Frontal cortex (tissue), 4 donors: ENCODE results near the gene SACM1L. TPM values are rescaled to one million over a fixed set of nuclear protein-coding genes. Genes with fewer than 3 reads are reported as not detected.
"Not testable (repeated sequence)": the region's sequence is repeated elsewhere in the genome, so short reads cannot be mapped to it uniquely, and the experiment has no call there.

Experiments used
- DNase-seq, 2 donors: peaks; one replicate each; pipeline ENCODE4 v3.0.0; 2012; ENCODE audit warnings: low spot score in 2 of 2
- FAIRE-seq: peaks from 2 replicates; lab custom pipeline; 2012; peaks lifted over from hg19 to GRCh38; lab: Jason Lieb, UNC
- total RNA-seq: library from RNA; depleted of rRNA; stranded (reverse); fragments of >200 nt; gene quantifications from one replicate; pipeline ENCODE4 v1.2.3, GENCODE V29; 2014
- donor health status: control.
- donor health status: control.
- donor health status: control.

Gene SACM1L
- total RNA-seq, 1 donor from 2014 or later: 34.2 TPM

DNA sequence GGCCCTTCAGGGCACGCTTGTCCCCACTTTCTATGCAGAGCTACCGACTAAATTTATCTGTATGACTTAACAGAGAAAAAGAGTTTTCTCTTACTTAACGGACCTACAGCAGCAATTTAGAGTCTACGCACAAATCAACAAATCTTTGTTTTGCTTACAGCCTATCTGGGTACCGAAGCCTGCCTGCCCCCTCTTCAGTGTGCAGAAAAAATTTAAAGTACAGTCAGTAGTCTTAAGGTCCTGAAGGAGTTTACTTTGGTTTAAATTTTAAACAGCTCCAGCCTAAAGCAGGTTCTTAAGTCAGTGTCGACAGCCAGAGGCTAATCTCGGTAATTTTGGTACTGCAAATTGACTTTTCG lies 570 bp downstream of the SACM1L start:
- FAIRE-seq: no peak
- no peak for DNase-seq

DNA sequence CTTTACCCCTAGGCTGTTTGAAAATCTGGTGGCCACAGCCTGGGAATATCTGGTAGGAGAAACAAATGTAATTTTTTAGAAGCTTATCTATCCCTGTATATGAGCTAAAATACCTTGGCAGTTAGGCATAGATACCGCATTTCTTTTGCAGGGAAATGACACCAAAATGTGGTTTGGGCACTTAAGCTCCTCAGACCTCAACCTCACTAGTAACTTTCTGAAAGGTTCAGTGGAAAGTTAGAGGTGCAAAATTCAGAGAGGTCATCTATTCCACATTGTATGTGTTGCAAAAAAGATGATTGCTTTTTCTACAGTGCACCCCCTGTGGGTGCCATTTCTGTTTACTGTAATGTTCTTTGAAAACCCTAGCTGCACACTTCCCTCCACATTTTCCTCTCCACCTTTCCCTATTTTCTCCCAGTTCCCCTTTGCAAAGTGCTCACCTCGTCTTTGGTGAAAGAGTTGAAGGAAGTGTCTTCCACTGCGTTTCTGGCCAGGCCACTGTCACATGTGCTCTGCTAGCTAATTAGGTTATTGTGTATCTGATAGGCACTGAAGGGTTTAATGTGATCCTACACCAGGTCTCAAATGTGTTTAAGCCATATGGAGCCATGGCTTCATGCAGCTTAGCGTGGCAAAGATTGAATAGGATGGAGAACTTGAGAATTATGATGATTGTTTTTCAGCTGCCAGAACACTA lies 1.3 kb downstream of the SACM1L start:
- no peak for FAIRE-seq

DNA sequence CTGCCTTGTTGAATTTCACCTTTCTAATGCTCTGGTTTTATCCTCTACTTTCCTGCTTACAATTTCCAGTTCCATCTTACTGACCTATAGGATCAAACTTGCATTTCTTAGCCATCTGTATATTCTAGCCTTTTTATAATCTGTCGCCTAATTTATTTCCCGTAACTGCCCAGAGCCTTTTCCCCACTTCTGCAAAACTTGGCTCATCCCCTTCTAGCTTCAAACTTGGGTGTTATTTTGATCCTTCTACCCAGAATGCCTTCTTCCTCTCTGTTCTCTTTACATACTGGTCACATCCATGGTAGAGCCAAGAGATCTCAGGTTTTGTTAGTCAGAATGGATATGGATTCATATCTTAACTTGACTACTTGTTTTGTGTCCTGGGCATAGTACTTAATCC lies 2.6 kb downstream of the SACM1L start:
- no peak for DNase-seq
- no peak for FAIRE-seq

More for the DNA sequence above, 1.3 kb downstream of the SACM1L start:
- no peak for DNase-seq

DNA sequence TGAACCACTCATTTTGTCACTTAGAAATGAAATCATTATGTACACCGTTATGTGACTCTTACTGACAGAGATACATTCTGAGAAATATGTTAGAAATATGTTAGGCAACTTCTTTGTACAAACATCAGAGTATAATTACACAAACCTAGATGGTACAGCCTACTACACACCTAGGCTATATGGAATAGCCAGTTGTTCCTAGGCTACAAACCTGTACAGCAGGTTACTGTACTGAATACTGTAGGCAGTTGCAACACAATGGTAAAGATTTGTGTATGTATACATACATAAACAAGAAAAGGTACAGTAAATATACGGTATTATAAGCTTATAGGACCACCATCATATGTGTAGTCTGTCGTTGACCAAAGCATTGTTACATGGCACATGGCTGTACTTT lies 3.7 kb downstream of the SACM1L start:
- FAIRE-seq (no peak), DNase-seq (no peak)

DNA sequence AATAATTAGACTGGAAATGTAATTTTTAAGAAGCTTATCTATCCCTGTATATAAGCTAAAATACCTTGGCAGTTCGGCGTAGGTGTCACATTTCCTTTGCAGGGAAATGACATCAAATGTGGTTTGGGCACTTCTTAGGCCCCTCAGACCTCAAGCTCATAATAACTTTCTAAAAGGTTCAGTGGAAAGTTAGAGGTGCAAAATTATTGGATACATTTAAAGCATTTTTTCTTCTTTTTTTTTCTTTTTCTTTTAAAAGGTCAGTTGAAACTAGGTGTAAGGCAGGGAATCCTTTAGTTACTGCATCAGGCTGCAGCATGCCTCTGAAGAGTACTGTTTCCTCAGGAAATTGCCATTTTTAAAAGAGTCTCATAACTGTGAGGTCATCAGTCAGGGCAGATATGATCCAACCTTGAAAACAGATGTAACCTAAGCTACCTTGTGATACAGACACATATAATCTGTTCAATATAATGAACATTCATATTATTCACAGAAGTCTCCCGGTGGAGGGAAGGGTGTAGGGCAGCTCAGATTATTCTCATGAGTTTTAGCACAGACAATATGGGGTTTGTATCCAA lies 4.8 kb downstream of the SACM1L start:
- no peak for FAIRE-seq
- no peak for DNase-seq

DNA sequence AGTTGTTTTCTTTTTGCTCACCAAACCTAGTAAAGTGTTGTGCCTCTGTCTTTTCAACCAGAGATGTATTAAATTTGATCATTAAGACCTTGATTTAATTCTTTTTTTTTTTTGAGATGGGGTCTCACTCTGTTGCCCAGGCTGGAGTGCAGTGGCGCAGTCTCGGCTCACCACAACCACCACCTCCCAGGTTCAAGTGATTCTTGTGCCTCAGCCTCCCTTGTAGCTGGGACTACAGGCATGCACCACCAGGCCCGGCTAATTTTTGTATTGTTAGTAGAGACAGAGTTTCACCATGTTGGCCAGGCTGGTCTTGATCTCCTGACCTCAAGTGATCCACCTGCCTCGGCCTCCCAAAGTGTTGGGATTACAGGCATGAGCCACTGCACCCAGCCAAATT lies 6.0 kb downstream of the SACM1L start:
- not testable (repeated sequence) for FAIRE-seq, DNase-seq

DNA sequence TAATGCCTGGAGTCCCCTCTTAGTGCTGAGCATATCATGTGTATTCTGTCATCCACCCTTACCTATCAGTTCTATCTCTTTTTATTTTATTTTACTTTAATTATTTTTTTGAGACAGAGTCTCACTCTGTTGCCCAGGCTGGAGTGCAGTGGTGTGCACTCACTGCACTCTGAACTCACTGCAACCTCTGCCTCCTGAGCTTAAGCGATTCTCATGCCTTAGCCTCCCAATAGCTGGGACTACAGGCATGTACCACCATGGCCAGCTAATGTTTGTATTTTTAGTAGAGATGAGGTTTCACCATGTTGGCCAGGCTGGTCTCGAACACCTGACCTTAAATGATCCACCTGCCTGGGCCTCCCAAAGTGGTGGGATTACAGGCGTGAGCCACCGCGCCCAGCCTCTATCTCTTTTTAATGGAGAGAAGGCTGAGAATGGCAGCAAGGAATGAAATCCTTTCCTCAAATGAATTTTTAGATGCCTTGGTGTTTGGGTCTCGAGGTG lies 11.4 kb downstream of the SACM1L start:
- FAIRE-seq (no peak), DNase-seq (no peak)

DNA sequence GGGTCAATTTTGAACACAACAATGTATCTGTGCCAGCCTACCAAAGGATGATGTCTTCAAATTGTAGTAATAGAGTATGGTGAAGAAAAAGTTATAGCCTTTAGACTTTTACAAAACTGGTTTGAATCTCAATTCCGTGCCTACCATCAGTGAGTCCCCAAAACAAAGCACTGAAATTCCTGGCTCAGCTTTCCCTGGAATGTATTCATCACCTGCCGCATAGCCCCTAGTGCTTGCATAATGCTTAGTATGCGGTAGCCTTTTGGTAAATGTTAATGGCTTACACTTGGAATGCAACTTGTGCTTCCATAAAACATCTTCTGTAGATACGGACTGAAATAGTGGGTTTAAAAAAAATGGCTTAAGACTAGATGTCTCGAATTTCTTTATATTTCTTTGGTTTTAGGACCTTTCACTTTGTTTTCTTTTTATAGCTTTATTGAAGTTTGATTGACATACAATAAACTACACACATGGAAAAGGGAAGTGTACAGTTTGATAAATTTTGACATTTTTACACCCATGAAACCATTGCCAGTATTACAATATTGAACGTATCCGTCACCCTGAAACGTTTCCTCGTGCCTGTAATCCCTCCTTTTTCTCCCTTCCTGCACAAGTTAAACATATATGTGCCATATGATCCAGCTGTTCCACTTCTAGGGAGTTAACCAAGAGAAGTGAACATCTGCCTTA lies 12.1 kb downstream of the SACM1L start:
- DNase-seq (no peak), FAIRE-seq (no peak)

DNA sequence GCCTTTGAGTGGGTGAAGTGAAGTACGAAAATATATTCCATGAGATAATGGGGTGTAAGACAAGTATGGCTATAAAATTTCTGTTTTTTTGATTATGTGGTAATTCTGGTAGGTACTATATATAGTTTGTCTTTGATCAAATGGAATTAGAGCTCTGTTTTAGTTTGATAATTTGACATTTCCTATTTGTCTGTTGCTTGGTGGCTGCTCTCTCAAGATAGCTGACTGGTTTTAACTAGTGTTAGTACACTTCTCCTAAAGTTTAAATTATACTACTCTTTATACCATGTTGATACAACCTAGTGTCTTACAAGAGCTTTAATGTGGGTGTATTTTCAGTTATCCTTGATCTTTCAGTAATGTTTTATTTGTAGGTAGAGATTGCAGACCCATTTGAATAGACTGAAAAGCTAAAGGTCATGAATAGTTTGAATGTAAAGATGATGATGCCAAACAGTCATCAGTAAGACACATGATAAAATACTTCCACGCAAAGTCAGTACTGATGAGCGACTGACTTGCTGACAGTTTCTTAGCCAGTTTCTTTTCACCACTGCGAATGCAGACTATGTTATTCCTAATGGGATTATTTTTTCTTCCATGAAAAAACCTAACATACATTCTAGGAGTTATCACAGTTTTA lies 15.2 kb downstream of the SACM1L start:
- DNase-seq (no peak), FAIRE-seq (no peak)

DNA sequence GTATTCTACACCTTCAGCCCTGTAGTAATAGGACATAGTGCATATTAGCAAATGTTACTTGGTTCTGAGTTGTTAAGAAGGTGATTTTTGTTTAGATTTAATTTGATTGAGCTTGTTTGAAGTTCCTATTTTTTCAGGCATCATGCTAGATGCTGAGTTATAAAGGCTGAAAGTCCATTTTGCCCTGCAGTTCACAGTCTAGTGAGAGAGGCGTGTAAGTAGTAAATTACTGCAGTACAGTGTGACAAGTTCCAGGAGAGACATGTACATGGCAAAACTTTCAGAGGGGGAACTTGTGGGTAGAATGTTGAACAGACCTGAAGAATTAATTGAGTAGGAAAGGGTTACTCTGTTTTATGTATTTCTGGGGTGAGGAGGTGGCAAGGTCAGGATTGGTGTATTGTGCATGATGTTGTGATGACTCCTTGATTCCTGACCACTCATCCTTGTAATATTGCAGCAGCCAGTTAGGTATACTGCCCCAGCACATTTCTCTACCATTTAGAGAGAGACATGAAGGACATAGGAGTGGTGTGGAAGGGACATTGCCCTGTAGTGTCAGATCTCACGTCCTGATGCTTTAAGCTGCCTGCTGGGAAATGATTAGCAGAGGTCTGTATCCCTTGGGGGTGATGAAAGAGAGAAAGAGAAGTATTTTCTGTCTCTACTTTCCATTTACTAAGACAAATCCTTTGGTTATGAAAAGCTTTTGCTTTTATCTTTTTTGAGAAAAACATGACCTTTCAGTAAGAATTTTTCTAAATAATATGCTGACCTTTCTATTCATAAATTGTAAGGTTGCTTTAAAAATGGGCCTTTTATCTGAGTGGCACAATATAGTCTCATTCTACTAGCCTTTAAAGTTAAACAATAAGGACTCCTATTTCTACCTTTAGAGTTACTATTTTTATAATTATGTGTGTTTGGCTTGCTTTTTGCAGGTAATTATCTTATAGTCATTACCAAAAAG lies 16.9 kb downstream of the SACM1L start:
- FAIRE-seq (no peak), DNase-seq (no peak)

DNA sequence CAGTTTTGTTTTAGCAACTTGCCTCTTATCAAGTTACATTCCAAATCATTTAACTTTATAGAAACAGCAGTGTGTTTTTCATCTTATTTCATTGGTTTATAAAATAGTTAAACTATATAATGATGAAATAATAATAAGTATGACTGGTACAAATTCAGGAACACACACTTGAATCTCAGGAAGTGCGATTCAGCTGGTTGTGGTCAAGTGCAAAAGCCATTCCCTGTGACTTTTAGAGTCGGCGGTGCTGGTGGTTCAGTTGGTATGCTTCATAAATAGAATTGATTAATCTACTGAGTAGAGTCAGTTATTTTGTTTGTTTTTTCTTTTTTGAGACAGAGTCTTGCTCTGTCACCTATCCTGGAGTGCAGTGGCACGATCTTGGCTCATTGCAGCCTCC lies 22.7 kb downstream of the SACM1L start:
- no peak for DNase-seq
- FAIRE-seq: no peak

DNA sequence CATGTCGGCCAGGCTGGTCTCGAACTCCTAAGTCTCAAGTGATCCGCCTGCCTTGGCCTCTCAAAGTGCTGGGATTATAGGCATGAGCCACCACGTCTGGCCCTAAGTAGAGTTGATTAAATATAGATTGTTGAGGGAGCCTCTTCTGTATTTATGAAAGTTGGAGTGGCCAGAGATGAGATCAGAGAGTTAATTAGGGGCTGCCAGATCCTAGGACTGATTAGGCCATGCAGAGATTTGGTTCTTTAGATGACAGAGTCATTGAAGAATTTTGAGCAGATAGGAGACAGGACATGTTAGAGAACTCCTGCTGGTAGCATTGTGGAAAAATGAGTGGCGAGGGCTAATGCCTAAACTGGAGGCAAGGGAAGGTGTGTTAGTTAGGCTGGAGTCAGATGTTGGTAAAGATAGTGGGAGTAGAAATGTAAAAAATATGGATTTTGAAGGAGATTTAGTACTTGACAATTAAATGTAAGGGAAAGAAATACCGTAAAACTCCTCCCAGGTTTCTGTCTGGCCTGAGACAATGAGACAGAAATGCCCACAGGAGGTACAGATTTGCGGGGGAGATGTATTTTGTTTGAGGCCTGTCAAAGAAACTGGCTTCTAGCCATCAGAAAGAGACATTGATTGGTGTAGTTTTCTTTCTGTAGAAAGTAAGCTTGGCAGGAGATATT lies 23.4 kb downstream of the SACM1L start:
- FAIRE-seq (no peak), DNase-seq (no peak)

DNA sequence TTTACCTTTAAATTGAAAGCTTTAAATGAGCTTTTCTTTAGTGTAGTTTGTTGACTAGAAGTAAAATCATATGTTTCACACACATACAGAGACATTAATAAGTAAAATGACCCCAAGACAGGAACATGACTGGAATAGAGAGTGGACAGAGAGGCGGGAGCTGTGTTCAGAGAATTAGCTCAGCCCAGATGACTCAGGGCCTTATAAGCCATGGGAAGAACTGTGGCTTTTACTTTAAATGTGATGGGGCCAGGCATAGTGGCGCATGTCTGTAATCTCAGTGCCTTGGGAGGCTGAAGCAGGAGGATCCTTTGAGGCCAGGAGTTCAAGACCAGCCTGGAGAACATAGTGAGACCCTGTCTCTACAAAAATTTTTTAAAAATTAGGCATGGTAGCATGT lies 26.7 kb downstream of the SACM1L start:
- DNase-seq: no peak
- no peak for FAIRE-seq

DNA sequence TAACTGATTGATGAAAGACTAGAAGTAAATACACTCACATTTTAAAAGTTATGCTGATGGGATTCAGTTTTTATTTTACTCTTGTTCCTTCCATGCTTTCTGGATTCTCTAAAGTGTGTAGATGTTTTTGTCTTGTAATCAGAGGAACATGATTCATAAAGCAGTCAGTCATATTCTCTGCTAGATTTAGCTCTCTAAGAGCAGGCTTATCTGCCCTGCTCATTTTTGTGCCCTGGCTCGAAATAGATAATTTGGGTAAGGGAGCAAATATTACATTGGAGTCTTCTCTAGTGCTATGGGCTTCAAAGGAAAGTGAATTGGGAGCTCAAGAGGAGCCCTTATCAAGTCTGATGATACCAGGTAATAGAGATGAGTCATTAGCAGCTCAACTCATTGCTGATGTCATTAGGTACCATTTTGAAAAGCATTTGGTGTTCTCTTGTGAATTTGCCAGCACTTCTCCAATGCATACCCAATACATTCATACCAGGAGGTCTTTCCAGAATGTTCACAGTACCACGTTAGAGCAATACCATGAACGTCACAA lies 27.7 kb downstream of the SACM1L start:
- FAIRE-seq: no peak
- no peak for DNase-seq

DNA sequence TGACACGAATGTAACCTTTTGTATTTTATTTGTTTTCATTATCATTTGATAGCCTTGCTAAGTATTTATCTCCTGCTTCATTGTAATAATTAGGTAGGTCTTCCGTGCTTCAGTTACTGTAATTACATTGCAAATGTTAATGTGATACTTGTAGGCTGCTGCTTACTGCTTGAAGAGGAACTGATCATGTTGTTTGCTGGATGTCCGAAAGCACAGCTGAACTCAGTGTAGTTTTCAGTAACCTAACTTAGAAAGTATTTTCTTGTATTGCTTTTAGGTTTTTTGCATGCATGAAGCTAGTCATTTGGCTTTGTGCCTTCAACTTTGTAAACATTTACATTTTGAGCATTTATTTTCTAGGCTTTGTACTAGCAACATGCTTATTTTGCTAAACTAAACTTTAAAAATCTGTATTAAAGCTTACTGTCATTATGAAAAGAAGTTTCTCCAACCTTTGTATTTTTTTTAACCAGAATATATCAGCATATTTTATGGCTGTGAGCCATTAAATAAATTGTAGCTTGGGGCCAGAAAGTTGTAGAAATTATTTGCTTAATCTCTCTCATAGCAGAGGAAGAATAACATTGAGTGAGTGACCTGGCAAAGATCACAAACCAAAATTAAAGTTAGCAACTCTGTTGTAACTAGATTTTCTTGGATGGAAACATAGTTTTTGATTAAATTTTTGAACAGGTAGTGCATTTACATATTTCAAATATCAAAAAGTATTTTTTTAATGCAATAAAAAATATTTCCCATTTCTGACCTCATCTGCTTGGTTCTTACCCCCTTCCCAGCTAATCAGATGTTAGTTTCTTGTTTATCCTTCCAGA lies 30.7 kb downstream of the SACM1L start:
- DNase-seq: no peak
- FAIRE-seq: no peak

DNA sequence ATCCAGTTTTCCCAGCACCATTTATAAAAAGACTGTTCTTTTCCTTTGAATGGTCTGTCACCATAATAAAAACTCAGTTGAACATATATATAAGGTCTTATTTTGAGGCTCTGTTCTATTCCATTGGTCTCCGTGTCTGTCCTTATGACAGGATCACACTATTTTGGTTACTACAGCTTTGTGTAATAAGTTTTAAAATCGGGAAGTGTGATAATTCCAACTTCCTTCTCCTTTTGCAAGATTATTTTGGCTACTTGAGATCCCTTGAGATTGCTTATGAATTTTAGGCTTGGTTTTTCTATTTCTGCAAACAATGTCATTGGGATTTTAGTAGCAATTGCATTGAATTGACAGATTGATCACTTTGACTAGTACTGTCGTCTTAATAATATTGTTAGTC lies 35.7 kb downstream of the SACM1L start:
- DNase-seq: no peak
- FAIRE-seq: no peak

DNA sequence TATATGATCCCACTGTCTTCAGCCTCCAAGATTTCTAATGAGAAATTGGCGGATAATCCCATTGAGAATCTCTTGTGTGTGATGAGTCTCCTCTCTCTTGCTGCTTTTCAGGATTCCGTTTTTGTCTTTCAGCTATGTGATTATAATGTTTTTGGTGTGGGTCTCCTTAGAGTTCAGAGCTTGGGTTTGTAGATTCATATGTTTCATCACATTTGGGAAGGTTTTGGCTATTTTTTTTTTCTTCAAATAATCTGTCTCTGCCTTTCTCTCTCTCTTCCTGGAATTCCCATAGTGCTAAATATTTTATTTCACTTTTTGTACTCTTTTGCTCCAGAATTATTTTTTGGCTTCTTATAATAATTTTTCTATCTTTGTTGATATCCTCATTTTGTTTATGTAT lies 40.4 kb downstream of the SACM1L start:
- no peak for FAIRE-seq
- DNase-seq: no peak
